SKM-1 (cell line): ENCODE results near the gene EGFL7.
A peak's percentile ranks its signal among the peaks of the same experiment; 100 is the strongest.

Experiments used
- DNase-seq: peaks from one replicate; lab custom pipeline; 2025; ENCODE audit not compliant: unreplicated experiment; lab: John Stamatoyannopoulos, UW

Gene EGFL7

DNA sequence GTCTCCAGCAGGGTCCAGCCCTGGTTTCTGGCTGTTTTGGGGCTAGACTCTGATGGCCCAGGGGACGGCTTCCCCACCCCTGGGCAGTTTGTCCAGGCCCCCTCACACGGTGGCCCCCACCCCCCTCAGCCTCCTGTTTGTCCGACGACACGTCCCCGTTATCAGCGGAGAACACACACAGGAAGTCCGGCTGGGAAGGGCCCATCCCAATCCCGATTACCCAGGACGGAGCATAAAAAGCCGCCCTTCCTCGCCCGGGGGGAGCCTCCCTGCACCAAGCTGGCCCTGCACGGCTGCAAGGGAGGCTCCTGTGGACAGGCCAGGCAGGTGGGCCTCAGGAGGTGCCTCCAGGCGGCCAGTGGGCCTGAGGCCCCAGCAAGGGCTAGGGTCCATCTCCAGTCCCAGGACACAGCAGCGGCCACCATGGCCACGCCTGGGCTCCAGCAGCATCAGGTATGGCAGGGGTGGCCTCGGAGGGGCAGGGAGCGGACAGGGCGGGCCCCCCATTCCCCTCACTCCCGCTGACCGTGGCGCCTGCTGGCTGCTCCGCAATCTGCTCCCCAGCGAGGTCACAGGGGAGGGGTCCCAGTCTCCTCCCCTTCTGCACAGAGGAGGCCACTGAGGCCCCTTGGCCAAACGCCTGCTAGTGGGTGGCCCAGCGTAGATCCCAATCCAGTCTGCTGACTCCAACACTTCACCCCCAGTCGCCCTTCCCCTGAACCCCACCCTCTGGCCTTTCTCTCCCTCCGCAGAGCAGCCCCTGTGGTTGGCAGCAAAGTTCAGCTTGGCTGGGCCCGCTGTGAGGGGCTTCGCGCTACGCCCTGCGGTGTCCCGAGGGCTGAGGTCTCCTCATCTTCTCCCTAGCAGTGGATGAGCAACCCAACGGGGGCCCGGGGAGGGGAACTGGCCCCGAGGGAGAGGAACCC, at the start of gene EGFL7:
EGFL7 (plus strand) TSS at position 261 of the 926 bp plus-strand sequence. CDS start 5,367 bp downstream, outside the sequence.
- DNase-seq: no peak

GRCh38 chr9:136613824-136614371, 48.8 kb upstream of the EGFL7 start:
- no peak for DNase-seq

GRCh38 chr9:136614372-136614922, 48.3 kb upstream of the EGFL7 start:
- DNase-seq: no peak

DNA sequence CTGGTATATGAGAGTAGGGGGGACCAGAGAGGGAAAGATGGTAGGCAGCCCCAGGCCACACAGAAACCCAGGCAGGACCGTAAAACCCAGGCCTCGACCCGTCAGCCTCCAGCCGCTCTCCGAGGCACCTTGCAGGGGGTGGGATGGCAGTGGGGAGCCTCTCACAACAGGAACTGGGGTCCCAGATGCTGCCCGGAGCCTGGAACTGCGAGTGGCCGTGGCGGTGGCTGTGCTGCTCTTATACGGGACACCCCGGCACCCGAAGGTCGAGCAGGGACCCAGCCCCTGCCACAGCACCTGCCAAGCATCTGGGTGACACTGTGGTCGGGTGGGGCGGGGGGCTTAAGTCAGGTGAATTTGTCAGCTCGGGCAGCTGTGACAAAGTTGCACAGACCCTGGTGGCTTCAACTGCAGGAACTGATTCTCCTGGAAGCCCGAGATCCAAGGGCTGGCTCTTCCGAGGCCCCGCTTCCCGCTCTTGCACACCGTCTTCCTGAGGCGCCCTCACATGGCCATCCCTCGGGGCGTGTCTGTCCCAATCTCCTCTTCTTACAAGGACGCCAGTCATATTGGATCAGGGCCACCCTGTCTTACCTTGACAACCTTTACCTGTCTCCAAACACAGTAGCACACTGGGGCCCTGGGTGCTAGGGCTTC, 47.6 kb upstream of the EGFL7 start:
- DNase-seq: no peak

DNA sequence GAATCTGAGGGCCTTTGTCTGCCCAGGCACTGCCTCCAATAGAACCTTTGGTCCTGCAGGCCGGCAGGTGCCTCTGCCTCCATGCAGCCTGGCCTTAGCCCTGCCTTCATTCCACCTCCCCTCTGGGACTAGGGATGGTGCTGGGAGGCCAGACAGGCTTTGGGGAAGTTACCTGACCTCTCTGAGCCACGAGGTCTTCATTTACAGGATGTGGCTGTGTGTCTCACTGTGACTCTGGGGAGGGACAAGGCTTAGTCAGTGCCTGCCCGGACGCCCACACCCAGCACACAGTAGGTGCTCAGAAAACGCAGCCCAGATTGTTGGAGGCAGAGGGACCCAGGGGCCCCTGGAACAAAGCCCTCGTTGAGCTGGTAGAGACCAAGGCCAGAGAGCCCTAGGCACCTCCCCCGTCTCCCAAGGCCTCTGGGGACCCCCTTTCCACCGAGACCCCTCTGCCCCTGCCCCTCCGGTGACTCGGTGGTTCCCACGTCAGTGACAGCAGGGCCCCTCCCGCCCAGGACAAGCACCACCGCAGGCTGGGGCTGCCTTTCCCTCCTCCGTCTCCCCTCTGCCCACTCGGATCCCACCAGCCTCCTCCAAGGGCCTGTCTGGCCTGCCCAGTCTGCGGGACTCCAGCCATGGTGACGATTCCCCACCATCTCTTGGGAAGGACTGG, 46.9 kb upstream of the EGFL7 start:
- DNase-seq: peak; percentile 42

- no peak for DNase-seq
Observed at GRCh38 chr9:136616307-136616635, 46.4 kb upstream of the EGFL7 start.

GRCh38 chr9:136616948-136617695, 45.6 kb upstream of the EGFL7 start:
- DNase-seq: no peak

- DNase-seq: peak; percentile 4
Observed at GRCh38 chr9:136617746-136618579, 44.8 kb upstream of the EGFL7 start.

- peak; percentile 61 for DNase-seq
Observed at GRCh38 chr9:136618580-136619547, 43.9 kb upstream of the EGFL7 start.

GRCh38 chr9:136619742-136620440, 42.8 kb upstream of the EGFL7 start:
- peak; percentile 65 for DNase-seq

DNA sequence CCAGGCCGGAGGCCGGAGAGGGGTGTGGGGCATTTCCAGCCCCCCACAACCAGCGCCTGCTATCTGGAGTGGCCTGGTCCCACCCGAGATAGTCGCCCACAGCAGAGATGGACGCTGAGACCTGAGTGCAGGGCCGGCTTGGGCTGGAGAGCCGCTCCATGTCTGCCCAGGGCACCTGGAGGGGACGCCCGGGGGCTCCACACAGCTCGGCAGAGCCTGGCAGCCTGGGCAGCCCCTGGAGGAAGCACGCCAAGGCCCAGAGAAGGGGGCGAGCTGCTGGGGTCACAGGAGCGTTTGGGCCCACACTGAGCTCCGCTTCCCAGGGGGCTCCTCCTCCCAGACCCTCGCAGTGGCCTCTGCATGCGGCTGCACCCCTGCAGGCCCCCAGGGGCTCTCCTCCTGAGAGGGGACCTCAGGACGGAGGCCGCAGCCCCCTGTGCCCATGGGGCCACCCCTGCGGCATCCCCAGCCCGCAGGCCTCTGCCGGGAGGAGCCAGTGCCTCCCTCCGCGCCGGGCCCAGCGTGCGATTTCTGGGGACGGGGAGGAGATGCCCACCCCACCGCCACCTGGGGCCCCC, 42.2 kb upstream of the EGFL7 start:
- DNase-seq: no peak

GRCh38 chr9:136621019-136621733, 41.5 kb upstream of the EGFL7 start:
- DNase-seq: peak; percentile 26

DNA sequence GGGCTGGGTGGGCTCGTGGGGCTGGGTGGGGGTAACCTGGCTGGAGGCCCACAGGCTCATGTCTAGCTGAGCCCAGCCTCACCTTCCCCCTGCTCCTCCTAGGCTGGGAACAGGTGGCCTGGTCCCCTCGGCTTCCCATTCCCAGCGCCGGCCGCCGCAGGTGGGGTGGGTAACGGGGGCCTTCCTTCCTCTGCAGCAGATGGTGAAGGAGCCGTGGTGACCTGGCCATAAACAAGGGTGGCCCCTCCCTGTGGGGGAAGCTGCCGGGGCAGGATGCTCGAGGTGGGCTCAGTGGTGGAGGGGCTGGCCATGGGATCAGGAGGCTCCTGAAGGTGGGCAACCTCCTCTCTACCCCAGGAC, 41.0 kb upstream of the EGFL7 start:
- no peak for DNase-seq

- no peak for DNase-seq
Observed at GRCh38 chr9:136622538-136622948, 40.2 kb upstream of the EGFL7 start.

- DNase-seq: no peak
Observed at GRCh38 chr9:136623016-136623841, 39.5 kb upstream of the EGFL7 start.

DNA sequence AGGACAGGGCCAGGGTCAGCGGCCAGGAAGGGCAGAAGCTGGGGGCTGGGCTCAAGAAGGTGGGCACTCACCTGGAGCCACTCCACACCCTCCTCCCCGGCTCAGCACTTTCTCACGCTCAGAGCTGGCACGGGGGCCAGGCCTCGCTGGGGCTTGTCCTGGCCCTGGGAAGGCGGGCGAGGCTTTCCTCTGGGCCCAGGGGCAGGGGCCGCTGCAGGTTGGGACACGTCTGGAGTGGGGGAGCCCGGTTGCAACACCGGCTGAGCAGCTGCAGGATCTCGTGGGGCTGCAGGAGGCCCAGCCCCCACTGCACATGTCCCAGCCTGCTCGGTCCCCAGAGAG, 38.9 kb upstream of the EGFL7 start:
- no peak for DNase-seq
